Panc1 (cell line): ENCODE results near the gene SLC6A8.

Source experiments
- POLR2AphosphoS5 ChIP-seq: IDR thresholded peaks from 2 replicates; pipeline ENCODE4 v1.6.1; 2012; ENCODE audit warnings: mild to moderate bottlenecking, low read depth, low read length, moderate library complexity
- SIN3A ChIP-seq: IDR thresholded peaks from 2 replicates; pipeline ENCODE4 v1.6.1; 2012; ENCODE audit warnings: low read depth, mild to moderate bottlenecking, low read length, moderate library complexity, borderline replicate concordance; ENCODE audit not compliant: insufficient read depth
- TF ChIP-seq, protein P1 (sequence below): fragments of 450-650 bp; IDR thresholded peaks from 2 replicates; pipeline ENCODE4 v1.5.1; 2017; ENCODE audit warnings: mild to moderate bottlenecking
- TF ChIP-seq, protein P2 (sequence below), 2 experiments: IDR thresholded peaks; 2 replicates each; pipeline ENCODE4 v1.6.1; 2011 to 2012; ENCODE audit warnings: low read depth in 2 of 2, control low read depth in 1 of 2, low read length in 1 of 2, mild to moderate bottlenecking in 1 of 2, moderate library complexity in 1 of 2; ENCODE audit not compliant: insufficient read depth in 1 of 2

- TF ChIP-seq, protein P1, sequence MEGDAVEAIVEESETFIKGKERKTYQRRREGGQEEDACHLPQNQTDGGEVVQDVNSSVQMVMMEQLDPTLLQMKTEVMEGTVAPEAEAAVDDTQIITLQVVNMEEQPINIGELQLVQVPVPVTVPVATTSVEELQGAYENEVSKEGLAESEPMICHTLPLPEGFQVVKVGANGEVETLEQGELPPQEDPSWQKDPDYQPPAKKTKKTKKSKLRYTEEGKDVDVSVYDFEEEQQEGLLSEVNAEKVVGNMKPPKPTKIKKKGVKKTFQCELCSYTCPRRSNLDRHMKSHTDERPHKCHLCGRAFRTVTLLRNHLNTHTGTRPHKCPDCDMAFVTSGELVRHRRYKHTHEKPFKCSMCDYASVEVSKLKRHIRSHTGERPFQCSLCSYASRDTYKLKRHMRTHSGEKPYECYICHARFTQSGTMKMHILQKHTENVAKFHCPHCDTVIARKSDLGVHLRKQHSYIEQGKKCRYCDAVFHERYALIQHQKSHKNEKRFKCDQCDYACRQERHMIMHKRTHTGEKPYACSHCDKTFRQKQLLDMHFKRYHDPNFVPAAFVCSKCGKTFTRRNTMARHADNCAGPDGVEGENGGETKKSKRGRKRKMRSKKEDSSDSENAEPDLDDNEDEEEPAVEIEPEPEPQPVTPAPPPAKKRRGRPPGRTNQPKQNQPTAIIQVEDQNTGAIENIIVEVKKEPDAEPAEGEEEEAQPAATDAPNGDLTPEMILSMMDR: no peak
- TF ChIP-seq SIN3A: no peak
- TF ChIP-seq POLR2AphosphoS5: no peak
- TF ChIP-seq, protein P2, sequence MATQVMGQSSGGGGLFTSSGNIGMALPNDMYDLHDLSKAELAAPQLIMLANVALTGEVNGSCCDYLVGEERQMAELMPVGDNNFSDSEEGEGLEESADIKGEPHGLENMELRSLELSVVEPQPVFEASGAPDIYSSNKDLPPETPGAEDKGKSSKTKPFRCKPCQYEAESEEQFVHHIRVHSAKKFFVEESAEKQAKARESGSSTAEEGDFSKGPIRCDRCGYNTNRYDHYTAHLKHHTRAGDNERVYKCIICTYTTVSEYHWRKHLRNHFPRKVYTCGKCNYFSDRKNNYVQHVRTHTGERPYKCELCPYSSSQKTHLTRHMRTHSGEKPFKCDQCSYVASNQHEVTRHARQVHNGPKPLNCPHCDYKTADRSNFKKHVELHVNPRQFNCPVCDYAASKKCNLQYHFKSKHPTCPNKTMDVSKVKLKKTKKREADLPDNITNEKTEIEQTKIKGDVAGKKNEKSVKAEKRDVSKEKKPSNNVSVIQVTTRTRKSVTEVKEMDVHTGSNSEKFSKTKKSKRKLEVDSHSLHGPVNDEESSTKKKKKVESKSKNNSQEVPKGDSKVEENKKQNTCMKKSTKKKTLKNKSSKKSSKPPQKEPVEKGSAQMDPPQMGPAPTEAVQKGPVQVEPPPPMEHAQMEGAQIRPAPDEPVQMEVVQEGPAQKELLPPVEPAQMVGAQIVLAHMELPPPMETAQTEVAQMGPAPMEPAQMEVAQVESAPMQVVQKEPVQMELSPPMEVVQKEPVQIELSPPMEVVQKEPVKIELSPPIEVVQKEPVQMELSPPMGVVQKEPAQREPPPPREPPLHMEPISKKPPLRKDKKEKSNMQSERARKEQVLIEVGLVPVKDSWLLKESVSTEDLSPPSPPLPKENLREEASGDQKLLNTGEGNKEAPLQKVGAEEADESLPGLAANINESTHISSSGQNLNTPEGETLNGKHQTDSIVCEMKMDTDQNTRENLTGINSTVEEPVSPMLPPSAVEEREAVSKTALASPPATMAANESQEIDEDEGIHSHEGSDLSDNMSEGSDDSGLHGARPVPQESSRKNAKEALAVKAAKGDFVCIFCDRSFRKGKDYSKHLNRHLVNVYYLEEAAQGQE (IDR thresholded peaks at IDR 0.05; ENCODE audit: insufficient read depth in 1 of 2, low read depth in 2 of 2, low read length in 1 of 2): no peak
Observed at GRCh38 chrX:153648358-153649177, 39.2 kb upstream of the SLC6A8 start.
